Measurements from ENCODE around the gene RPL13A. TPM values are rescaled to one million over a fixed set of nuclear protein-coding genes. Genes with fewer than 3 reads are reported as not detected.
"Not testable (repeated sequence)": the region's sequence is repeated elsewhere in the genome, so short reads cannot be mapped to it uniquely, and the experiment has no call there.

RPL13A gene
- total RNA-seq, 4 donors from 2014 or later = 1,269 to 3,399 (median 2,205) TPM

DNA sequence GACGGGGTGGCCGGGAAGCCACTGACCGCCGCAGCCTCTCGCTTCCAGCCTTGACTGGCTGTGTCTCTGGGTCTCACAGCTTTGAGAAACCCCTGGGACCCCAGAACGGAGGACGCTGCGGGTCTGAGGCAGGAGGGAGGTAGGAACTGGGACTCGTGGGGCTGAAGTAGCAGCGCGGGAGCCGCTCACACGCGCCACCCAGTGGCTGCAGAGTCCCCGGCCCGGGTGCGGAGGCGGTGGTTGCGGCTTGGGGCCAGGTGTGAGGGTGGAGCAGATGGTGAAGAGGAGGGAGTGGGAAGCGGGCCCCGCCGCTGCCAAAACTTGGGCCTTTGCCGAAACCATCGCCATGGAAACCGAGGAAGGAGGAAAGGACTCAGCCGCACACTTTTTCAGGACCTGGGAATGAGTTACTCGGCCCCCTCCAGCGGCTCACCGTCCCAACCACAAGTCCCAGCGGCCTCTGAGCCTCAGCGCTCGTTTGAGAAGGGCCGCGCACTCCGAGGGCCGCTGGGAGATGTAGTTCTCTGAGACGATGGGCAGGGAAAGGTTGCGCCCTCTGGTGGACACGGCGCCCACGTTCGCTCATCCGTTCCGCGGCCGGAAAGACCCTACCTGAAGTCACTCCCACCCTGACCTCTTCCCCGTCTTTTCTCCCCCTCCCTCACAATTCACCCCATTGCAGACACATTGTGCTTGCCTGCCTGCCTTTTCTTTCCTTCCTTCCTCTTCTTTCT lies 43.9 kb upstream of the RPL13A start:
- peak overlapping the region in 3 of 4 donors; percentile 77 to 82 (median 82) for H3K27ac ChIP-seq
- peak overlapping the region; percentile 31 to 67 for H3K4me3 ChIP-seq
- 2% methylated on average over 12 to 24 of the region's 47 CpGs for WGBS, 2 donors (ENCODE audit: low coverage in 1 of 2)
- H3K4me1 ChIP-seq = peaks cover 0 to 42% (median 9%) of the 10 kb centered on the region in 3 donors
- peaks cover 0 to 25% of the 10 kb centered on the region in 2 donors for H3K36me3 ChIP-seq
- peaks cover 47% of the 10 kb centered on the region for H3K27me3 ChIP-seq
- TF ChIP-seq, protein P1, sequence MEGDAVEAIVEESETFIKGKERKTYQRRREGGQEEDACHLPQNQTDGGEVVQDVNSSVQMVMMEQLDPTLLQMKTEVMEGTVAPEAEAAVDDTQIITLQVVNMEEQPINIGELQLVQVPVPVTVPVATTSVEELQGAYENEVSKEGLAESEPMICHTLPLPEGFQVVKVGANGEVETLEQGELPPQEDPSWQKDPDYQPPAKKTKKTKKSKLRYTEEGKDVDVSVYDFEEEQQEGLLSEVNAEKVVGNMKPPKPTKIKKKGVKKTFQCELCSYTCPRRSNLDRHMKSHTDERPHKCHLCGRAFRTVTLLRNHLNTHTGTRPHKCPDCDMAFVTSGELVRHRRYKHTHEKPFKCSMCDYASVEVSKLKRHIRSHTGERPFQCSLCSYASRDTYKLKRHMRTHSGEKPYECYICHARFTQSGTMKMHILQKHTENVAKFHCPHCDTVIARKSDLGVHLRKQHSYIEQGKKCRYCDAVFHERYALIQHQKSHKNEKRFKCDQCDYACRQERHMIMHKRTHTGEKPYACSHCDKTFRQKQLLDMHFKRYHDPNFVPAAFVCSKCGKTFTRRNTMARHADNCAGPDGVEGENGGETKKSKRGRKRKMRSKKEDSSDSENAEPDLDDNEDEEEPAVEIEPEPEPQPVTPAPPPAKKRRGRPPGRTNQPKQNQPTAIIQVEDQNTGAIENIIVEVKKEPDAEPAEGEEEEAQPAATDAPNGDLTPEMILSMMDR (IDR thresholded peaks at IDR 0.05) = peak in 3 of 4 experiments; percentile 77 to 81 (median 79)
- TF ChIP-seq POLR2A (IDR thresholded peaks at IDR 0.05) = no peak
- peak; percentile 88 for ATAC-seq
- H3K9me3 ChIP-seq = no peaks in the 10 kb centered on the region

DNA sequence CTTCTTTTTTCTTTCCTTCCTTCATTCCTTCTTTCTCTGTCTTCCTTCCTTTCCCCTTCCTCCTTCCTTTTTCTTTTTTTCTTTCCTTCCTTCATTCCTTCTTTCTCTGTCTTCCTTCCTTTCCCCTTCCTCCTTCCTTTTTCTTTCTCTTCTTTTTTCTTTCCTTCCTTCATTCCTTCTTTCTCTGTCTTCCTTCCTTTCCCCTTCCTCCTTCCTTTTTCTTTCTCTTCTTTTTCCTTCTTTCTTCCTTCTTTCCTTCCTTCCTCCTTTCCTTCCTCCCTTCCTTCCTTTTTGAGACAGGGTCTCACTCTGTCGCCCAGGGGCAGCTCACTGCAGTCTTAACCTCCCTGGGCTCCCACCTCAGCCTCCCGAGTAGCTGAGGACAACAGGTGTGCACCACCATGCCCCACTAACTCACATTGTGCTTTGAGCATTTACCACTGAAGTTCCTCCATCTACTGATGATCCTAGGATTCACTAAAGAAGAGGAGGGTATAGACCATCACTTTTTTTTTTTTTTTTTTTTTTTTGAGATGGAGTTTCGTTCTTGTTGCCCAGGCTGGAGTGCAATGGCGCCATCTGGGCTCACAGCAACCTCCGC lies 43.2 kb upstream of the RPL13A start:
- WGBS, 2 donors (ENCODE audit: low coverage in 1 of 2) = 41% methylated on average over 2 of the region's 5 CpGs; no CpG with 5 or more reads in 1 of the 2 donors
- Histone ChIP-seq H3K36me3 (peaks cover 0 to 32% of the 10 kb centered on the region in 2 donors), H3K4me1 (peaks cover 0 to 43% (median 9%) of the 10 kb centered on the region in 3 donors), H3K27ac (peak overlapping the region in 1 of 4 donors; percentile 82), H3K27me3 (peaks cover 41% of the 10 kb centered on the region)
- not testable (repeated sequence) for H3K9me3 ChIP-seq, ATAC-seq, H3K4me3 ChIP-seq

DNA sequence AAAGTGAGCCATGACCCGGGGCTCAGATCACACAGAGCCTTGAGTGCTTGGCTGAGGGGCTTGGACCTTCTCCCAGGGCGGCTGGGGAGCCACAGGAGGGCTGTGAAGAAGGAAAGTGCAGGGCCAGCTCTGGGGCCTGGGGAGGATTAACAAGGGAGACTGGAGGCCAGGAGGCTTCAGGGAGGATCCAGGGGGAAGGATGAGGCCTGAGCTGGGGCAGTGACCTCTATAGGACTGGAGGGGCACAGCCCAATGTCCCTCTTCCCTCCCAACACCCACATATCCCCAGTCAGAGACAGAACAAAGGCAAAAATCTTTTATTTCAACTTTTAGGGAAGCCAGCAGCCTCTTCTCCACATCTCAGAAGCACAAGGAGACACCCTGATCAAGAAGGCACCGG lies 41.4 kb upstream of the RPL13A start:
- 100% methylated on average over 1 of the region's 3 CpGs for WGBS, 2 donors (ENCODE audit: low coverage in 1 of 2)
- Histone ChIP-seq H3K27me3 (peaks cover 23% of the 10 kb centered on the region), H3K36me3 (peaks cover 0 to 45% of the 10 kb centered on the region in 2 donors), H3K9me3 (no peaks in the 10 kb centered on the region), H3K4me3 (no peak overlapping the region), H3K4me1 (peaks cover 0 to 51% (median 14%) of the 10 kb centered on the region in 3 donors), H3K27ac (no peak overlapping the region)
- TF ChIP-seq POLR2AphosphoS5 (IDR thresholded peaks at IDR 0.05) = no peak
- no peak for TF ChIP-seq EP300 (IDR thresholded peaks at IDR 0.05)
- TF ChIP-seq POLR2A (IDR thresholded peaks at IDR 0.05) = no peak
- TF ChIP-seq, protein P1 (IDR thresholded peaks at IDR 0.05) = no peak
- no peak for ATAC-seq

DNA sequence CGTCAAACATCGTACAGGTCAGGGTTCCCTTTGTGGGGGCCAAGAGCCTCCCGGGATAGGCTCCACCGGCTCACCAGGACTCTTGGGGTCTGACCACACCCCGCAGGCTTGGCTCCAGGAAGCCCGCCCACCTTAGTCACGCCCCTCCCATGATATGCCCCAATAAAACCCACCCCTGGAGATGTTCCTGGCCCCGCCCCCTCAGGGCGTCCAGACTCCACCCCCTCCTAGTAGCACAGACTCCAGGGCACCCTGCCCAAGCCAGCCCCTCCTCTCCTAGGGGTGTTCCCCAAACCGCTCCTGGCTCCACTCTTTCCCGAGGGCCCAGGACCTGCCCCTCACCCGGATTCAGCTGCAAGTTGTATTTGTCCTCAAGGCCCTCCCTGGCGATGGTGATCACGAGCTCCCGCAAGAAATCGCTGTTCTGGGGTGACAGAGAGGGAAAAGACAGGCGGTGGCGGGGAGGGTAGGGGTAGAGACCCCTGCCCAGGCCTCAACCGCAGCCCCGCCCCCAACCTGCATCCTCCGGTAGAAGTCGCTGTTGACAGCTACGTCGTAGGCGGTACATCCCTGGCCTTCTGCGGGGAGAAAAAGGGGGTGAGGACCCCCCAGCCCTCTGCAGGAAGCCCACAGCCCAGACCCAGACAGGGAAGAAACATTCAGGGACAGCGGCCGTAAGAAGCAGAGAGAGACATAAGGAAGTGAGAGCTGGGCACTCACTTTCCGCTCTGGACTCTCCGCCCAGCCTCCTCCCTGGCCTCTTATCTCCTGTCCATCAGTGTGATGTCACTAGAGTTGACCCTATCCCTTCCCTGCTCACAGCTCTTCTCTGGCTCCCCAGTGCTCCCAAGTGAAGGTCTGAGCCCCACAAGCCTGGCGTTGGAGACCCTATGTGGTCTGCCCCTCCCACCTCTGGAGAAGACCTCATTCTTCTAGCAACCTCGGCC lies 39.6 kb upstream of the RPL13A start:
- Histone ChIP-seq H3K36me3 (peaks cover 0 to 45% of the 10 kb centered on the region in 2 donors), H3K27me3 (peaks cover 5% of the 10 kb centered on the region), H3K4me1 (peaks cover 0 to 47% (median 9%) of the 10 kb centered on the region in 3 donors), H3K27ac (peak overlapping the region in 2 of 4 donors; percentile 28 to 35), H3K9me3 (no peaks in the 10 kb centered on the region), H3K4me3 (no peak overlapping the region)
- TF ChIP-seq, protein P1 (IDR thresholded peaks at IDR 0.05) = no peak
- TF ChIP-seq EP300 (IDR thresholded peaks at IDR 0.05) (no peak), POLR2A (IDR thresholded peaks at IDR 0.05) (no peak), POLR2AphosphoS5 (IDR thresholded peaks at IDR 0.05) (no peak)
- WGBS, 2 donors (ENCODE audit: low coverage in 1 of 2) = 68 to 71% methylated on average over 5 to 17 of the region's 32 CpGs
- ATAC-seq = no peak

DNA sequence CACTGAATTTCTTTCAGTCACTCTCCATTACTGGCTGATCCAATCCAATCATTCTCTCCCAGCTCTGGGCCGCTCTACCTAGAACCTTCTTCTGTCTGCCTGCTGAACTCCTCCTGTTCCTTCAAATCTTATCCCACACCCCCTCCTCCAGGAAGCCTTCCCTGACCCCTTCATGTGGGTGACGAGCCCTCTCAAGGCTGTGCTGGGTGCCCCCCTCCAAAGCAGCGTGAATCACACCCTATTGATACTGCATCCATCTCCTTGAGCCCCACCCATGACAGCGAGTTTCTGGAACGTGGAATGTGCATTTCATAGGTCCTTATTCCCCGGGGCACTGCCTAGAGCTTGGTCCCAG lies 39.0 kb upstream of the RPL13A start:
- H3K4me3 ChIP-seq = no peak overlapping the region
- H3K36me3 ChIP-seq = peaks cover 0 to 45% of the 10 kb centered on the region in 2 donors
- H3K9me3 ChIP-seq = no peaks in the 10 kb centered on the region
- TF ChIP-seq EP300 (IDR thresholded peaks at IDR 0.05) (no peak), POLR2AphosphoS5 (IDR thresholded peaks at IDR 0.05) (no peak), POLR2A (IDR thresholded peaks at IDR 0.05) (no peak)
- TF ChIP-seq, protein P1 (IDR thresholded peaks at IDR 0.05) = no peak
- H3K27ac ChIP-seq = no peak overlapping the region
- H3K4me1 ChIP-seq = peaks cover 0 to 41% (median 9%) of the 10 kb centered on the region in 3 donors
- no peaks in the 10 kb centered on the region for H3K27me3 ChIP-seq
- 100% methylated on average over 1 of the region's 6 CpGs; no CpG with 5 or more reads in 1 of the 2 donors for WGBS, 2 donors (ENCODE audit: low coverage in 1 of 2)
- ATAC-seq = no peak

Measured in gastroesophageal sphincter (tissue), 4 donors.